ENCODE results near the gene CRABP2. TPM values are rescaled to one million over a fixed set of nuclear protein-coding genes. Genes with fewer than 3 reads are reported as not detected.

The CRABP2 gene
- total and polyA plus RNA-seq, 2 experiments from 2014 or later: 38.8 to 64.1 TPM

GRCh38 chr1:156673387-156674121 is 31.8 kb downstream of the CRABP2 start:
- H3K27me3 ChIP-seq (replicated peaks; ENCODE audit: insufficient read depth): no peaks in the 10 kb centered on the region
- no peaks in the 10 kb centered on the region for H4K20me1 ChIP-seq (ENCODE audit: insufficient read depth)
- no peaks in the 10 kb centered on the region for H3K36me3 ChIP-seq (ENCODE audit: low read depth)
- no peaks in the 10 kb centered on the region for H3K79me2 ChIP-seq (ENCODE audit: insufficient read depth)
- peaks cover 6% of the 10 kb centered on the region for H3K4me1 ChIP-seq (ENCODE audit: insufficient read depth)
- H3K4me2 ChIP-seq (ENCODE audit: unreplicated experiment): no peak overlapping the region
- WGBS, 2 experiments (ENCODE audit: low coverage in 1 of 2, low lambda C conversion rate in 2 of 2, missing lambda C conversion rate in 2 of 2): 77 to 80% methylated on average over 8 of the region's 8 CpGs
- H3K9me2 ChIP-seq (ENCODE audit: insufficient read depth): no peaks in the 10 kb centered on the region
- H3K4me3 ChIP-seq: no peak overlapping the region
- H3K9ac ChIP-seq: no peak overlapping the region
- no peaks in the 10 kb centered on the region for H3K9me3 ChIP-seq (ENCODE audit: low read depth)
- in situ Hi-C loops (cut with MboI): no loop called here
- H3F3A ChIP-seq (ENCODE audit: insufficient read depth): no peaks in the 10 kb centered on the region
- TF ChIP-seq EZH2 (IDR thresholded peaks at IDR 0.05; ENCODE audit: insufficient read depth, poor library complexity, severe bottlenecking) (no peak), EZH2phosphoT487 (IDR thresholded peaks at IDR 0.05; ENCODE audit: insufficient read depth, low read depth) (no peak)
- H3K27ac ChIP-seq: no peak overlapping the region
- no peak overlapping the region for H2AFZ ChIP-seq
- no peak for DNase-seq

DNA sequence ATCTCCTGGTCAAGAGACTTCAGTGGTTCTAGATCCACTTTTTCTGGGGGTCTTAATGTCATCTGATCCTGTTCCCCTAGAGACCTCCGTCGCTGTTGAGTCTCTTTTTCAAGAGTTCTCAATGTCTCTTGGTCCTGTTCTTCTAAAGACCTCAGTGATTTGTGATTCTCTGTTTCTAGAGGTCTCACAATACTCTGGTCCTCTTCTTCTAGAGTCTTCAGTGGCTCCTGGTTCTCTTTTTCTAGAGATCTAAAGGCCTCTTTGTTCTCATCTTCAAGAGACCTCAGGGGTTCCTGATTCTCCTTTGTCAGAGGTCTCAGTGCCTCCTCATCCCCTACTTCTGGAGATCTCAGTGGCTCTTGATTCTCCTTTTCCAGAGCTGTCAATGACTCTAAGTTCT is 33.6 kb downstream of the CRABP2 start:
- Histone ChIP-seq H3K9ac (no peak overlapping the region), H2AFZ (no peak overlapping the region), H3K27ac (no peak overlapping the region), H3K4me3 (no peak overlapping the region), H3K9me3 (ENCODE audit: low read depth) (no peaks in the 10 kb centered on the region), H3K27me3 (replicated peaks; ENCODE audit: insufficient read depth) (no peaks in the 10 kb centered on the region), H3K4me2 (ENCODE audit: unreplicated experiment) (no peak overlapping the region), H3K4me1 (ENCODE audit: insufficient read depth) (no peaks in the 10 kb centered on the region), H3F3A (ENCODE audit: insufficient read depth) (no peaks in the 10 kb centered on the region), H4K20me1 (ENCODE audit: insufficient read depth) (no peaks in the 10 kb centered on the region), H3K36me3 (ENCODE audit: low read depth) (no peaks in the 10 kb centered on the region), H3K9me2 (ENCODE audit: insufficient read depth) (no peaks in the 10 kb centered on the region), H3K79me2 (ENCODE audit: insufficient read depth) (no peaks in the 10 kb centered on the region)
- no peak for DNase-seq
- TF ChIP-seq EZH2phosphoT487 (IDR thresholded peaks at IDR 0.05; ENCODE audit: insufficient read depth, low read depth) (no peak), EZH2 (IDR thresholded peaks at IDR 0.05; ENCODE audit: insufficient read depth, poor library complexity, severe bottlenecking) (no peak)
- in situ Hi-C loops (cut with MboI): no loop called here
- 81 to 90% methylated on average over 2 of the region's 2 CpGs for WGBS, 2 experiments (ENCODE audit: low coverage in 1 of 2, low lambda C conversion rate in 2 of 2, missing lambda C conversion rate in 2 of 2)

- H3F3A ChIP-seq (ENCODE audit: insufficient read depth): no peaks in the 10 kb centered on the region
- no peaks in the 10 kb centered on the region for H3K27me3 ChIP-seq (replicated peaks; ENCODE audit: insufficient read depth)
- no peaks in the 10 kb centered on the region for H3K9me3 ChIP-seq (ENCODE audit: low read depth)
- H2AFZ ChIP-seq: no peak overlapping the region
- no peak overlapping the region for H3K27ac ChIP-seq
- WGBS, 2 experiments (ENCODE audit: low coverage in 1 of 2, low lambda C conversion rate in 2 of 2, missing lambda C conversion rate in 2 of 2): 65 to 100% methylated on average over 1 to 4 of the region's 4 CpGs
- no peak overlapping the region for H3K9ac ChIP-seq
- no peaks in the 10 kb centered on the region for H3K4me1 ChIP-seq (ENCODE audit: insufficient read depth)
- no peaks in the 10 kb centered on the region for H3K36me3 ChIP-seq (ENCODE audit: low read depth)
- H3K4me3 ChIP-seq: no peak overlapping the region
- no peak for DNase-seq
- in situ Hi-C loops (cut with MboI): no loop called here
- no peak for TF ChIP-seq EZH2phosphoT487 (IDR thresholded peaks at IDR 0.05; ENCODE audit: insufficient read depth, low read depth)
- TF ChIP-seq EZH2 (IDR thresholded peaks at IDR 0.05; ENCODE audit: insufficient read depth, poor library complexity, severe bottlenecking): no peak
- no peaks in the 10 kb centered on the region for H3K79me2 ChIP-seq (ENCODE audit: insufficient read depth)
- no peaks in the 10 kb centered on the region for H3K9me2 ChIP-seq (ENCODE audit: insufficient read depth)
- H4K20me1 ChIP-seq (ENCODE audit: insufficient read depth): no peaks in the 10 kb centered on the region
- H3K4me2 ChIP-seq (ENCODE audit: unreplicated experiment): no peak overlapping the region
Observed at GRCh38 chr1:156670791-156671190, 34.6 kb downstream of the CRABP2 start.

DNA sequence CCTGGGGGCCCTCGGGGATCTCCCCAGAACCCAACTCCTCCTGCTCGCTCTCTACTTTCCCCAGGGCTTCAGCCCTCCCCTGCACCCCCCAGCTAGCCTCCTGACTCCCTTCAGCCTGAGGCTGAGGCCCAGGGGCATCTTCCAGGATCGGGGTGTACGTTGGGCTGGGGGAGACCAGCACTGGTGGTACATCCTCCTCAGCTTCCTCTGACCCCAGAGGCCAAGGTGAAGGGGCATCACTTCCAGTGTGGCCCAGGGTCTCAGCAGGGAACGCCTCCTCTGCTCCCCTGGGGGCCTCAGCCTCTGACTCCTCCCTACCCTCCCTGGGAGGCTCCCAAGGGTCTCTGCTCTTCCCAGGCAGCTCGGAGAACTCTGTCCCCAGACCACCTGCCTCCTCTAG is 35.0 kb downstream of the CRABP2 start:
- H3K27ac ChIP-seq: no peak overlapping the region
- H3K9ac ChIP-seq: no peak overlapping the region
- H3K4me1 ChIP-seq (ENCODE audit: insufficient read depth): no peaks in the 10 kb centered on the region
- no peaks in the 10 kb centered on the region for H3K9me3 ChIP-seq (ENCODE audit: low read depth)
- H2AFZ ChIP-seq: no peak overlapping the region
- TF ChIP-seq EZH2 (IDR thresholded peaks at IDR 0.05; ENCODE audit: insufficient read depth, poor library complexity, severe bottlenecking): no peak
- no peak for TF ChIP-seq EZH2phosphoT487 (IDR thresholded peaks at IDR 0.05; ENCODE audit: insufficient read depth, low read depth)
- no peak for DNase-seq
- H3K27me3 ChIP-seq (replicated peaks; ENCODE audit: insufficient read depth): no peaks in the 10 kb centered on the region
- no peak overlapping the region for H3K4me3 ChIP-seq
- H3K79me2 ChIP-seq (ENCODE audit: insufficient read depth): no peaks in the 10 kb centered on the region
- in situ Hi-C loops (cut with MboI): no loop called here
- H3K36me3 ChIP-seq (ENCODE audit: low read depth): no peaks in the 10 kb centered on the region
- H3K4me2 ChIP-seq (ENCODE audit: unreplicated experiment): no peak overlapping the region
- no peaks in the 10 kb centered on the region for H4K20me1 ChIP-seq (ENCODE audit: insufficient read depth)
- no peaks in the 10 kb centered on the region for H3F3A ChIP-seq (ENCODE audit: insufficient read depth)
- H3K9me2 ChIP-seq (ENCODE audit: insufficient read depth): no peaks in the 10 kb centered on the region
- 84% methylated on average over 6 of the region's 6 CpGs for WGBS, 2 experiments (ENCODE audit: low coverage in 1 of 2, low lambda C conversion rate in 2 of 2, missing lambda C conversion rate in 2 of 2)

Data from GM23248 (cell line).